GM12872 (cell line): ENCODE results near the gene SPSB2.

Experiments used
- TF ChIP-seq, protein P1 (sequence below): IDR thresholded peaks from 3 replicates; pipeline ENCODE4 v1.5.1; 2011; ENCODE audit warnings: low read depth, mild to moderate bottlenecking, low read length, moderate library complexity; ENCODE audit not compliant: insufficient read depth

The SPSB2 gene, protein sequence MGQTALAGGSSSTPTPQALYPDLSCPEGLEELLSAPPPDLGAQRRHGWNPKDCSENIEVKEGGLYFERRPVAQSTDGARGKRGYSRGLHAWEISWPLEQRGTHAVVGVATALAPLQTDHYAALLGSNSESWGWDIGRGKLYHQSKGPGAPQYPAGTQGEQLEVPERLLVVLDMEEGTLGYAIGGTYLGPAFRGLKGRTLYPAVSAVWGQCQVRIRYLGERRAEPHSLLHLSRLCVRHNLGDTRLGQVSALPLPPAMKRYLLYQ

DNA sequence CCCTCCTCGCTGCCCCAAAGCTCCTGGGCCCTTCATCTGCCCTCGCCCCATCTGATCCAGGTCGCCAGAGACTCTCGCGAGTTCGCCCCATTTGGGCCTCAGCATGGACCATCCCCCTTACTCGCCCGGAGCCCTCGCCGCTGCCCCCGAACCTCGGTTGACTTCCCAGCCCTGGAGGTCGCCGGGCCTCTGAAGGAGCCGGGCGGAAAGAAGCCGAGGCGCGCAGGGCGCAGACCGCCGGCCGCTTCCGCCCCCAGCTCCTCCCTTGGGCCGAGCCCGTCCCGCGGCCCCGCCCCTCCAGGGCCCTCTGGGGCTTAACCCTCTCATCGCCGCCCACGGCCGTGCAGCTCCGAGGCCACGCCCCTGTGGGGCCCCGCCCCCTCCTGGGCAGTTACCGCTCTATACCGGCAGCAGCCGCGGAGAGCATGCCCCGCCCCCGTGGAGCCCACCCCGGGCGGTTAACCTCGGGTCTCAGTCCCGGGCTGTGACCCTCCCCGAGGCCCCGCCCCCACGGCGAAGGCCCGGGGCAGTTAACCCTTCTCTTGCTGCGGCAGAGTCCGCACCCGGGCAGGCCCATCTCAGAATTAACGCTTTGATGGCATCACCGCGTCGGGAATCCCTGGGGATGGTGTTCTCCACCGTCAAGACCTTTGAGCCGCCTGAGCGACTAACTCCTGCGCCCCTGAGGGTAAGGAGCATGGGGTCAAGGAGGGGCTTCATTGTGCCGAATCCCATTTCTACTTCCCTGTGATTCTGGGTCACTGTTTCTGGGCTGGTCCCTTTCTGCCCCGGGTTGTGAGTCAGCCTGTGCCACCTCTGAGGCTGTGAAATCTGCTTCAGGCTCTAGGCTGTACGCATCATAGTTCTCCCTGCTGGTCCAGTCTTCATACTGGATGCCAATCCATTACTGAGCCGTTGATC lies at the start of gene SPSB2:
Gene SPSB2 (minus strand): TSS at position 210 of the 921 bp plus-strand sequence. CDS start 402 bp downstream, outside the sequence.
- TF ChIP-seq, protein P1, sequence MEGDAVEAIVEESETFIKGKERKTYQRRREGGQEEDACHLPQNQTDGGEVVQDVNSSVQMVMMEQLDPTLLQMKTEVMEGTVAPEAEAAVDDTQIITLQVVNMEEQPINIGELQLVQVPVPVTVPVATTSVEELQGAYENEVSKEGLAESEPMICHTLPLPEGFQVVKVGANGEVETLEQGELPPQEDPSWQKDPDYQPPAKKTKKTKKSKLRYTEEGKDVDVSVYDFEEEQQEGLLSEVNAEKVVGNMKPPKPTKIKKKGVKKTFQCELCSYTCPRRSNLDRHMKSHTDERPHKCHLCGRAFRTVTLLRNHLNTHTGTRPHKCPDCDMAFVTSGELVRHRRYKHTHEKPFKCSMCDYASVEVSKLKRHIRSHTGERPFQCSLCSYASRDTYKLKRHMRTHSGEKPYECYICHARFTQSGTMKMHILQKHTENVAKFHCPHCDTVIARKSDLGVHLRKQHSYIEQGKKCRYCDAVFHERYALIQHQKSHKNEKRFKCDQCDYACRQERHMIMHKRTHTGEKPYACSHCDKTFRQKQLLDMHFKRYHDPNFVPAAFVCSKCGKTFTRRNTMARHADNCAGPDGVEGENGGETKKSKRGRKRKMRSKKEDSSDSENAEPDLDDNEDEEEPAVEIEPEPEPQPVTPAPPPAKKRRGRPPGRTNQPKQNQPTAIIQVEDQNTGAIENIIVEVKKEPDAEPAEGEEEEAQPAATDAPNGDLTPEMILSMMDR, result no peak

DNA sequence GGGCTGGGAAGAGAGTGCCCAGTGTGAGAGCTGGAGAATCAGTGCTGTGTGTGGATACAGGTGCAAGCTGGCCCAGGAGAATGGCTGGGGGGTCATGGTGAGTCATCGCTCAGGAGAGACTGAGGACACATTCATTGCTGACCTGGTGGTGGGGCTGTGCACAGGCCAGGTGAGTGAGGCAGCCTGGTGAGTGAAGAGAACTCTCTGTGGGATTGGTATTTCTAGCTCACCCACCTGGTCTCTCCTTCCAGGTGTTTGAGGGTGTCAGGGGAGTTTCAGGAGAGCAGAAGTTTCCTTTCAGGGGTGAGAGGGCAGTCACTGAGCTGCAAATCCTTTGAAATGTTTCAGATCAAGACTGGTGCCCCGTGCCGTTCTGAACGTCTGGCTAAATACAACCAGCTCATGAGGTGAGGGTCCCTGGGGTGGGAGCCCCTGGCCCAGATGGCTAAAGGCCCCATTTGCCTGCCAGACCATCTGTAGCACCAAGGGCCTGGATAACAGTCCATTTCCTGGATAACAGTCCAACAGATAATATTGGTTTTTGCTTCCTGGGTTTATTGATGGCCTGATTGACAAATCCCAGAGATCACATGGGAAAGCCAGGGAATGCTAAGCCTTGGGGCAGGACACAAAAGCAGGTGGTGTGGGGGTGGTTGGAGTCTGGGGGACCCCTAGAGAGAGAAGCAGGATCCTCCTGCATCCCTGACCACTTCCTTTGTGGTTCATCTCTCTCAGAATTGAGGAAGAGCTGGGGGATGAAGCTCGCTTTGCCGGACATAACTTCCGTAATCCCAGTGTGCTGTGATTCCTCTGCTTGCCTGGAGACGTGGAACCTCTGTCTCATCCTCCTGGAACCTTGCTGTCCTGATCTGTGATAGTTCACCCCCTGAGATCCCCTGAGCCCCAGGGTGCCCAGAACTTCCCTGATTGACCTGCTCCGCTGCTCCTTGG lies 49.2 kb upstream of the SPSB2 start:
- TF ChIP-seq, protein P1, result 0 out of 3 replicates have a peak, but pooled peaks have one; percentile 26

DNA sequence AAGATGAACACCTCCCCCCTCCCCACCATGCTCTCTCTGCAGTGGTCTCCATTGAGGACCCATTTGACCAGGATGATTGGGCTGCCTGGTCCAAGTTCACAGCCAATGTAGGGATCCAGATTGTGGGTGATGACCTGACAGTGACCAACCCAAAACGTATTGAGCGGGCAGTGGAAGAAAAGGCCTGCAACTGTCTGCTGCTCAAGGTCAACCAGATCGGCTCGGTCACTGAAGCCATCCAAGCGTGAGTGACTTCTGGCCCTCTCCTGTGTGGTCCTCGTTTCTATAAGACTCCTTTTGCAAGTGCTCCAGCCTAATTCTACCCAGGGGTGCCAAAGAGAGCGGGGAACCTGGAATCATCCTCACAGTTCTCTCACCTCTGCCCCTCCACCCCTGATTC lies 48.4 kb upstream of the SPSB2 start:
- TF ChIP-seq, protein P1, result no peak

DNA sequence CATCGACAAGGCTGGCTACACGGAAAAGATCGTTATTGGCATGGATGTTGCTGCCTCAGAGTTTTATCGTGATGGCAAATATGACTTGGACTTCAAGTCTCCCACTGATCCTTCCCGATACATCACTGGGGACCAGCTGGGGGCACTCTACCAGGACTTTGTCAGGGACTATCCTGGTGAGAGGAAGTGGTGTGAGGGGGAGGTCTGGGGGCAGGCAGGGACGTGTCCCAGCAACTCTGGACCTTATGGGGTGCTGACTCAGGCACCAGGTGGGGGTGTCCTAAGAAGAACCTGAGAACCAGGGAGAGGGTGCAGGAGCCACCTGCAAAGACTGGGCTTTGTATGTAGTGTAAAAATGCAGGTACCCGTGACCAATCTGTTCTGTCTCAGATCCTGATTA lies 46.5 kb upstream of the SPSB2 start:
- TF ChIP-seq, protein P1, result no peak

DNA sequence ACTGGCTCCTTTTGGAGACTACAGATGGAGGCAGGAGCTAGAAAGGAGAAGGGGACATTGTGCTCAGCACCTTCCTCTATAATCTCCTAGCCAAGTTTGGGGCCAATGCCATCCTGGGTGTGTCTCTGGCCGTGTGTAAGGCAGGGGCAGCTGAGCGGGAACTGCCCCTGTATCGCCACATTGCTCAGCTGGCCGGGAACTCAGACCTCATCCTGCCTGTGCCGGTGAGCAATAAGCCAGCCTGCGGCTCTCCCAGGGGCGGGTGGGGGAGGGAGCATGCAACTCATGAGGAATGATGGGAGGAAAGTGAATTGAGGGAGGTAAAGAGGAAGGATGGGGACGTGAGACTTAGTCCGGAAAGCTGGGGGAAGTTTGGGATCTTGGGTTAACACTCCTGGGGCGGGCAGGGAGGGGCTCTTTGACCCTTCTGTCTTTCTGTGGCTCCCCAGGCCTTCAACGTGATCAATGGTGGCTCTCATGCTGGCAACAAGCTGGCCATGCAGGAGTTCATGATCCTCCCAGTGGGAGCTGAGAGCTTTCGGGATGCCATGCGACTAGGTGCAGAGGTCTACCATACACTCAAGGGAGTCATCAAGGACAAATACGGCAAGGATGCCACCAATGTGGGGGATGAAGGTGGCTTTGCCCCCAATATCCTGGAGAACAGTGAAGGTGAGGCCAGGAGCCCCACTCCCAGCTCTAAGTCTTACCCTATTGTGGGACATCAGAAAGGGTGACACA lies 44.6 kb upstream of the SPSB2 start:
- TF ChIP-seq, protein P1, result no peak

DNA sequence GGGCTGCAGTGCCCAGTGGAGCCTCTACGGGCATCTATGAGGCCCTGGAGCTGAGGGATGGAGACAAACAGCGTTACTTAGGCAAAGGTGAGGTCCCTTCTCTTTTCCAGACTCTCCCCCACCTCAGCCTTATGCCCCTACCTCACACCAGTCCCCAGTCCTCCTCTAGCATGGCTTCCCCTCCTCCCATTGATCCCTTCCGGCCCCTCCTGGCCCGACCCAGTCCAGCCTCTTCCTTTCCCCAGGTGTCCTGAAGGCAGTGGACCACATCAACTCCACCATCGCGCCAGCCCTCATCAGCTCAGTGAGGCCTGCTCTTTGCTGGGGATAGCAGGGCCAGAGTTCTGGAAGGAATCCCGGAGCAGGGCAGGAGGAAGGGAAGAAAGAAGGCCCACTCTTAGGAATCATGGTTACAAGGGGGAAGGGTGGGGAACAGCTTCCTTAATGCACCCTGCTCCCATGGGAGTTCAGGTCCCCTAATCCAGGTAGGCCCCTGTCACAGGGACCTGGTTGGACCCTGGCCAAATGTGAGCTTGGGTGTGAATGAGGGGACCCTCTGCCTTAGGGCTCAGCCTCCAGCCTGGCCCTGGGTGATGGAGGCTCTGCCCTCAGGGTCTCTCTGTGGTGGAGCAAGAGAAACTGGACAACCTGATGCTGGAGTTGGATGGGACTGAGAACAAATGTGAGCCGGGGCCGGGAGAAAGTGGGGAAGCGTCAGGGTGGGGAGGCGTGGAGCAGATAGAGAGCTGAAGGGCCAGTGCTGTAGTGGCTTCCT lies 43.5 kb upstream of the SPSB2 start:
- TF ChIP-seq, protein P1, result no peak
